ENCODE measurements around the gene ELN. TPM values are rescaled to one million over a fixed set of nuclear protein-coding genes. Genes with fewer than 3 reads are reported as not detected.

ELN gene
- polyA plus RNA-seq, 1 experiment: 2.1 TPM

GRCh38 chr7:73987298-73987697 lies 40.7 kb upstream of the ELN start:
- DNase-seq (ENCODE audit: low read depth, low spot score): no peak
- Histone ChIP-seq H3K4me3 (ENCODE audit: low read depth, low read length) (no peak overlapping the region), H3K27ac (ENCODE audit: low read depth, low read length) (no peak overlapping the region), H3K27me3 (ENCODE audit: control insufficient read depth, insufficient read depth, low read length) (no peaks in the 10 kb centered on the region), H3K9me3 (ENCODE audit: control insufficient read depth, insufficient read depth, low read length) (peaks cover 4% of the 10 kb centered on the region)
- ChIA-PET POLR2A (no interaction called here), CTCF (no interaction called here)
- TF ChIP-seq, protein P1, sequence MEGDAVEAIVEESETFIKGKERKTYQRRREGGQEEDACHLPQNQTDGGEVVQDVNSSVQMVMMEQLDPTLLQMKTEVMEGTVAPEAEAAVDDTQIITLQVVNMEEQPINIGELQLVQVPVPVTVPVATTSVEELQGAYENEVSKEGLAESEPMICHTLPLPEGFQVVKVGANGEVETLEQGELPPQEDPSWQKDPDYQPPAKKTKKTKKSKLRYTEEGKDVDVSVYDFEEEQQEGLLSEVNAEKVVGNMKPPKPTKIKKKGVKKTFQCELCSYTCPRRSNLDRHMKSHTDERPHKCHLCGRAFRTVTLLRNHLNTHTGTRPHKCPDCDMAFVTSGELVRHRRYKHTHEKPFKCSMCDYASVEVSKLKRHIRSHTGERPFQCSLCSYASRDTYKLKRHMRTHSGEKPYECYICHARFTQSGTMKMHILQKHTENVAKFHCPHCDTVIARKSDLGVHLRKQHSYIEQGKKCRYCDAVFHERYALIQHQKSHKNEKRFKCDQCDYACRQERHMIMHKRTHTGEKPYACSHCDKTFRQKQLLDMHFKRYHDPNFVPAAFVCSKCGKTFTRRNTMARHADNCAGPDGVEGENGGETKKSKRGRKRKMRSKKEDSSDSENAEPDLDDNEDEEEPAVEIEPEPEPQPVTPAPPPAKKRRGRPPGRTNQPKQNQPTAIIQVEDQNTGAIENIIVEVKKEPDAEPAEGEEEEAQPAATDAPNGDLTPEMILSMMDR (IDR thresholded peaks at IDR 0.05; ENCODE audit: low read depth, low read length): no peak

DNA sequence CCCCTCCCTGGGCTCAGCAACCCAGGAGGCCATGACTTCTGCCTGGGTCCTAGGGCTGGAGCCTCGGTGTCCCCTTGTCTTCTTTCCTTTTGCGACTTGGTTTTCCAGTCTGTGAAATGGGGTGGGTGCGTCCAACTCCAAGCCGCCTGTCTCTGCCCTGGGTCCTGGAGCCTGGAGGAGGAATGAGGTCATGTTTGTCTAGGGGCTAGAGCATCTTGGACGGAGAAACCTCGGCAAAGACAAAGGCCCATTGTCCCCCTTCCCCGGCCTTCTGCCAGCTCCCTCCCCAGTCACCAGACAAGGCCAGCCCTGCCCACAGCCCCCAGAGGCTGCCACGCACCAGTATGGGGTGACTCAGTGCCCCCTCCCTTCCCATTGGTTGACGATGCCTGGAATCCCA lies 39.8 kb upstream of the ELN start:
- ChIA-PET POLR2A (no interaction called here), CTCF (no interaction called here)
- H3K27ac ChIP-seq (ENCODE audit: low read depth, low read length): no peak overlapping the region
- no peaks in the 10 kb centered on the region for H3K27me3 ChIP-seq (ENCODE audit: control insufficient read depth, insufficient read depth, low read length)
- DNase-seq (ENCODE audit: low read depth, low spot score): no peak
- H3K4me3 ChIP-seq (ENCODE audit: low read depth, low read length): no peak overlapping the region
- H3K9me3 ChIP-seq (ENCODE audit: control insufficient read depth, insufficient read depth, low read length): peaks cover 7% of the 10 kb centered on the region
- TF ChIP-seq, protein P1 (IDR thresholded peaks at IDR 0.05; ENCODE audit: low read depth, low read length): no peak

- no peak for DNase-seq (ENCODE audit: low read depth, low spot score)
- ChIA-PET CTCF (no interaction called here), POLR2A (interaction anchor here (0.7 kb wide), 1 partner anchor 1001 kb away, joined by 3 read pairs; no protein-coding TSS in a partner anchor)
- Histone ChIP-seq H3K4me3 (ENCODE audit: low read depth, low read length) (no peak overlapping the region), H3K27ac (ENCODE audit: low read depth, low read length) (peak overlapping the region; percentile 57), H3K9me3 (ENCODE audit: control insufficient read depth, insufficient read depth, low read length) (peaks cover 13% of the 10 kb centered on the region), H3K27me3 (ENCODE audit: control insufficient read depth, insufficient read depth, low read length) (no peaks in the 10 kb centered on the region)
- TF ChIP-seq, protein P1 (IDR thresholded peaks at IDR 0.05; ENCODE audit: low read depth, low read length): no peak
Measured at GRCh38 chr7:73991522-73992100, 36.4 kb upstream of the ELN start.

- DNase-seq (ENCODE audit: low read depth, low spot score): peak; percentile 45
- Histone ChIP-seq H3K27me3 (ENCODE audit: control insufficient read depth, insufficient read depth, low read length) (no peaks in the 10 kb centered on the region), H3K27ac (ENCODE audit: low read depth, low read length) (peak overlapping the region; percentile 57), H3K9me3 (ENCODE audit: control insufficient read depth, insufficient read depth, low read length) (peaks cover 13% of the 10 kb centered on the region), H3K4me3 (ENCODE audit: low read depth, low read length) (no peak overlapping the region)
- TF ChIP-seq, protein P1 (IDR thresholded peaks at IDR 0.05; ENCODE audit: low read depth, low read length): no peak
- ChIA-PET CTCF (no interaction called here), POLR2A (no interaction called here)
Measured at GRCh38 chr7:73992101-73992562, 35.8 kb upstream of the ELN start.

GRCh38 chr7:73994023-73994422 lies 34.0 kb upstream of the ELN start:
- no peak overlapping the region for H3K4me3 ChIP-seq (ENCODE audit: low read depth, low read length)
- ChIA-PET POLR2A (no interaction called here), CTCF (no interaction called here)
- H3K27ac ChIP-seq (ENCODE audit: low read depth, low read length): no peak overlapping the region
- no peaks in the 10 kb centered on the region for H3K27me3 ChIP-seq (ENCODE audit: control insufficient read depth, insufficient read depth, low read length)
- TF ChIP-seq, protein P1 (IDR thresholded peaks at IDR 0.05; ENCODE audit: low read depth, low read length): no peak
- DNase-seq (ENCODE audit: low read depth, low spot score): no peak
- peaks cover 13% of the 10 kb centered on the region for H3K9me3 ChIP-seq (ENCODE audit: control insufficient read depth, insufficient read depth, low read length)
